H1 (cell line): ENCODE data around the gene DCLK1. TPM values are rescaled to one million over a fixed set of nuclear protein-coding genes. Genes with fewer than 3 reads are reported as not detected.

Source experiments
- CTCF ChIA-PET: fragments of 300-600 bp; sonication (Branson Sonifier 250); formaldehyde crosslinking; loops from one replicate; lab custom pipeline; 2021; ENCODE audit not compliant: partially characterized antibody; lab: Charles Lee
- POLR2A ChIA-PET: fragments of 300-600 bp; sonication (Branson Sonifier 250); formaldehyde crosslinking; loops from one replicate; lab custom pipeline; 2021; ENCODE audit warnings: inconsistent platforms; ENCODE audit not compliant: partially characterized antibody; lab: Charles Lee
- DNase-seq, 2 experiments: peaks; one replicate each; pipeline versions ENCODE4 v3.0.0 to v3.0.0-alpha.2; 2010 to 2022; ENCODE audit warnings: low spot score in 2 of 2, low read depth in 1 of 2, mixed read lengths in 1 of 2
- FAIRE-seq: peaks from 2 replicates; lab custom pipeline; 2011; peaks lifted over from hg19 to GRCh38; lab: Jason Lieb, UNC
- H2AFZ ChIP-seq: 2 replicates; pipeline ENCODE4 v1.8.1; 2012; ENCODE audit warnings: low read length, inconsistent platforms
- H2AK5ac ChIP-seq: 2 replicates; pipeline ENCODE4 v1.6.1; 2013; ENCODE audit warnings: low read depth, low read length
- H2BK120ac ChIP-seq: replicated peaks from 2 replicates; pipeline ENCODE3; 2013; ENCODE audit warnings: low read depth, low read length, inconsistent platforms
- H2BK12ac ChIP-seq: 2 replicates; pipeline ENCODE4 v1.6.1; 2013; ENCODE audit warnings: low read depth, low read length
- H2BK15ac ChIP-seq: 2 replicates; pipeline ENCODE4 v1.6.1; 2013; ENCODE audit warnings: low read length
- H2BK20ac ChIP-seq: 2 replicates; pipeline ENCODE4 v1.6.1; 2013; ENCODE audit warnings: low read length
- H2BK5ac ChIP-seq: 2 replicates; pipeline ENCODE4 v1.6.1; 2013; ENCODE audit warnings: low read depth, low read length
- H3K14ac ChIP-seq: 2 replicates; pipeline ENCODE4 v1.6.1; 2013; ENCODE audit warnings: inconsistent platforms; ENCODE audit not compliant: insufficient read length
- H3K18ac ChIP-seq: 2 replicates; pipeline ENCODE4 v1.6.1; 2013; ENCODE audit warnings: low read length; ENCODE audit errors: extremely low read depth
- H3K23ac ChIP-seq: 2 replicates; pipeline ENCODE4 v1.6.1; 2013; ENCODE audit warnings: inconsistent platforms; ENCODE audit not compliant: insufficient read length
- H3K23me2 ChIP-seq: 2 replicates; pipeline ENCODE4 v1.6.1; 2013; ENCODE audit warnings: low read depth, low read length
- H3K27ac ChIP-seq: 2 replicates; pipeline ENCODE4 v1.6.1; 2011; ENCODE audit warnings: low read depth, low read length, inconsistent platforms
- H3K27me3 ChIP-seq, 4 experiments: replicated peaks in 1 of 4; 1 replicate in 1 of 4; 2 replicates in 3 of 4; pipeline versions ENCODE4 v1.6.1 to v1.8.1; 2011 to 2013; ENCODE audit warnings: low read length in 3 of 4, mild to moderate bottlenecking in 3 of 4, inconsistent platforms in 2 of 4, mixed read lengths in 2 of 4, moderate library complexity in 1 of 4; ENCODE audit not compliant: control insufficient read depth in 3 of 4, insufficient read depth in 3 of 4; ENCODE audit errors: extremely low read depth in 1 of 4
- H3K36me3 ChIP-seq, 4 experiments: 2 replicates each; pipeline versions ENCODE4 v1.6.1 to v1.8.1; 2011 to 2013; ENCODE audit warnings: mild to moderate bottlenecking in 4 of 4, low read length in 3 of 4, moderate library complexity in 2 of 4, control low read depth in 1 of 4, inconsistent platforms in 1 of 4; ENCODE audit not compliant: insufficient read depth in 4 of 4, control insufficient read depth in 2 of 4
- H3K4ac ChIP-seq: replicated peaks from 2 replicates; pipeline ENCODE3; 2013; ENCODE audit warnings: low read length, low read depth, mixed read lengths, inconsistent platforms; ENCODE audit not compliant: insufficient read length
- H3K4me1 ChIP-seq, 4 experiments: replicated peaks in 1 of 4; 1 replicate in 1 of 4; 2 replicates in 3 of 4; pipeline versions ENCODE4 v1.6.1 to v1.8.1; 2011 to 2013; ENCODE audit warnings: low read length in 3 of 4, inconsistent platforms in 2 of 4, mixed read lengths in 1 of 4; ENCODE audit not compliant: insufficient read depth in 4 of 4, control insufficient read depth in 3 of 4
- H3K4me2 ChIP-seq, 2 experiments: 2 replicates each; pipeline versions ENCODE4 v1.6.1 to v1.8.1; 2011 to 2013; ENCODE audit warnings: low read depth in 2 of 2, low read length in 2 of 2, control low read depth in 1 of 2, inconsistent platforms in 1 of 2, mild to moderate bottlenecking in 1 of 2; ENCODE audit not compliant: insufficient read depth in 1 of 2
- H3K4me3 ChIP-seq, 4 experiments: fragments of 200-600, 300-600 bp in 1 of 4; sonication (generic), shearing (Covaris generic), sonication (Bioruptor Twin) in 1 of 4; 2 replicates each; pipeline versions ENCODE4 v1.5.1 to v1.8.1; 2011 to 2016; ENCODE audit warnings: low read length in 4 of 4, low read depth in 3 of 4, control low read depth in 2 of 4, inconsistent platforms in 2 of 4, mild to moderate bottlenecking in 2 of 4, mixed read lengths in 1 of 4, moderate library complexity in 1 of 4; ENCODE audit not compliant: insufficient read depth in 2 of 4; ENCODE audit errors: extremely low read depth in 1 of 4
- H3K56ac ChIP-seq: replicated peaks from 2 replicates; pipeline ENCODE3; 2013; ENCODE audit warnings: low read depth, mild to moderate bottlenecking, mixed read lengths, low read length, inconsistent platforms; ENCODE audit not compliant: insufficient read length
- H3K79me1 ChIP-seq: 2 replicates; pipeline ENCODE4 v1.6.1; 2013; ENCODE audit warnings: low read depth, low read length, control low read depth
- H3K79me2 ChIP-seq, 2 experiments: 2 replicates each; pipeline versions ENCODE4 v1.6.1 to v1.8.1; 2012 to 2013; ENCODE audit warnings: low read length in 2 of 2, mild to moderate bottlenecking in 2 of 2, inconsistent platforms in 1 of 2; ENCODE audit not compliant: insufficient read depth in 2 of 2, control insufficient read depth in 1 of 2
- H3K9ac ChIP-seq, 4 experiments: replicated peaks in 1 of 4; 1 replicate in 1 of 4; 2 replicates in 3 of 4; pipeline versions ENCODE4 v1.6.1 to v1.8.1; 2011 to 2013; ENCODE audit warnings: low read depth in 3 of 4, low read length in 3 of 4, control low read depth in 2 of 4, mild to moderate bottlenecking in 2 of 4, moderate library complexity in 2 of 4, inconsistent platforms in 1 of 4; ENCODE audit errors: extremely low read depth in 1 of 4
- H3K9me3 ChIP-seq, 2 experiments: 2 replicates each; pipeline versions ENCODE4 v1.6.1 to v1.8.1; 2012 to 2013; ENCODE audit warnings: mild to moderate bottlenecking in 2 of 2, moderate library complexity in 2 of 2, control low read depth in 1 of 2, inconsistent platforms in 1 of 2, low read depth in 1 of 2, low read length in 1 of 2, mixed read lengths in 1 of 2; ENCODE audit not compliant: insufficient read depth in 2 of 2
- H4K20me1 ChIP-seq, 2 experiments: replicated peaks in 1 of 2; 2 replicates each; pipeline versions ENCODE3 to v1.8.1; 2011 to 2013; ENCODE audit warnings: inconsistent platforms in 2 of 2, low read length in 2 of 2, mild to moderate bottlenecking in 1 of 2; ENCODE audit not compliant: insufficient read depth in 2 of 2, control insufficient read depth in 1 of 2
- H4K5ac ChIP-seq: 2 replicates; pipeline ENCODE4 v1.6.1; 2013; ENCODE audit warnings: low read length, low read depth, mixed read lengths, inconsistent platforms; ENCODE audit not compliant: insufficient read length
- H4K8ac ChIP-seq: 2 replicates; pipeline ENCODE4 v1.8.0; 2013; ENCODE audit warnings: mild to moderate bottlenecking, moderate library complexity, low read length, inconsistent platforms; ENCODE audit not compliant: insufficient read depth; ENCODE audit errors: extremely low read depth
- H4K91ac ChIP-seq: replicated peaks from 2 replicates; pipeline ENCODE3; 2013; ENCODE audit warnings: low read length, mixed read lengths, inconsistent platforms; ENCODE audit not compliant: insufficient read length
- CHD1 ChIP-seq: IDR thresholded peaks from 2 replicates; pipeline ENCODE4 v1.6.1; 2012; ENCODE audit warnings: low read depth, low read length, improper control_type of control experiment
- KDM5A ChIP-seq: fragments of 200-600 bp; IDR thresholded peaks from 2 replicates; pipeline ENCODE4 v1.7.1; 2012; ENCODE audit warnings: mild to moderate bottlenecking, low read length, inconsistent platforms, mixed read lengths
- POLR2A ChIP-seq, 2 experiments: IDR thresholded peaks; 1 replicate in 1 of 2; 2 replicates in 1 of 2; pipeline ENCODE4 v1.6.1; 2011; ENCODE audit warnings: low read depth in 2 of 2, low read length in 2 of 2, mild to moderate bottlenecking in 2 of 2; ENCODE audit errors: control extremely low read depth in 1 of 2
- POU5F1 ChIP-seq: IDR thresholded peaks from 2 replicates; pipeline ENCODE4 v1.6.1; 2011; ENCODE audit warnings: low read depth, mild to moderate bottlenecking, low read length, moderate library complexity
- SP2 ChIP-seq: IDR thresholded peaks from 2 replicates; pipeline ENCODE4 v1.6.1; 2012; ENCODE audit warnings: mild to moderate bottlenecking, low read length, inconsistent platforms
- TAF7 ChIP-seq: optimal IDR thresholded peaks from 2 replicates; pipeline ENCODE3; 2011; ENCODE audit warnings: low read depth, mild to moderate bottlenecking, inconsistent platforms, low read length, moderate library complexity, borderline replicate concordance
- WGBS, 2 experiments: shearing (Covaris generic) in 1 of 2; methylation state at CpG; one replicate each; pipeline versions ENCODE4 v1.1.6 to v1.1.7; 2013 to 2015; ENCODE audit warnings: low lambda C conversion rate in 2 of 2, mixed read lengths in 2 of 2, inconsistent platforms in 1 of 2, low coverage in 1 of 2, missing lambda C conversion rate in 1 of 2; ENCODE audit not compliant: insufficient replicate concordance in 2 of 2, insufficient coverage in 1 of 2, insufficient read length in 1 of 2; ENCODE audit errors: extremely low coverage in 1 of 2, missing lambda C conversion rate in 1 of 2; 5-methylcytosine and 5-hydroxymethylcytosine counted together
- polyA plus RNA-seq, 7 experiments: library from polyadenylated mRNA; depleted of rRNA in 3 of 7; stranded (reverse) in 5 of 7; unstranded in 2 of 7; fragments of >200 nt in 5 of 7; fragments of 200-250 nt in 2 of 7; gene quantifications; 1 replicate in 5 of 7; 2 replicates in 1 of 7; 4 replicates in 1 of 7; pipeline versions ENCODE4 v1.2.1 to v1.2.3, GENCODE V29; 2011 to 2013; ENCODE audit warnings: missing spikeins in 2 of 7, mixed read lengths in 2 of 7
- total RNA-seq: library from RNA; stranded (reverse); fragmentation: NEBNext Ultra II Directional; extraction: Animal tissue kit (Norgen Biotek cat#: 25700); gene quantifications from 2 replicates; pipeline ENCODE4 v1.2.1, GENCODE V29; 2021
- TF ChIP-seq, protein P1 (sequence below), 3 experiments: IDR thresholded peaks; 1 replicate in 2 of 3; 2 replicates in 1 of 3; pipeline versions ENCODE4 v1.5.1 to v1.6.1; 2011; ENCODE audit warnings: low read length in 3 of 3, mild to moderate bottlenecking in 3 of 3, inconsistent platforms in 2 of 3, low read depth in 1 of 3, moderate library complexity in 1 of 3; ENCODE audit not compliant: insufficient read depth in 1 of 3; ENCODE audit errors: control extremely low read depth in 1 of 3
- TF ChIP-seq, protein P2 (sequence below): IDR thresholded peaks from 2 replicates; pipeline ENCODE4 v1.6.1; 2011; ENCODE audit warnings: low read length, improper control_type of control experiment

Gene DCLK1
- total and polyA plus RNA-seq, 2 of the 8 experiments (the other 6 are each of a cell fraction or from before 2014, with no cell fraction given): 22.8 to 41.0 TPM

DNA sequence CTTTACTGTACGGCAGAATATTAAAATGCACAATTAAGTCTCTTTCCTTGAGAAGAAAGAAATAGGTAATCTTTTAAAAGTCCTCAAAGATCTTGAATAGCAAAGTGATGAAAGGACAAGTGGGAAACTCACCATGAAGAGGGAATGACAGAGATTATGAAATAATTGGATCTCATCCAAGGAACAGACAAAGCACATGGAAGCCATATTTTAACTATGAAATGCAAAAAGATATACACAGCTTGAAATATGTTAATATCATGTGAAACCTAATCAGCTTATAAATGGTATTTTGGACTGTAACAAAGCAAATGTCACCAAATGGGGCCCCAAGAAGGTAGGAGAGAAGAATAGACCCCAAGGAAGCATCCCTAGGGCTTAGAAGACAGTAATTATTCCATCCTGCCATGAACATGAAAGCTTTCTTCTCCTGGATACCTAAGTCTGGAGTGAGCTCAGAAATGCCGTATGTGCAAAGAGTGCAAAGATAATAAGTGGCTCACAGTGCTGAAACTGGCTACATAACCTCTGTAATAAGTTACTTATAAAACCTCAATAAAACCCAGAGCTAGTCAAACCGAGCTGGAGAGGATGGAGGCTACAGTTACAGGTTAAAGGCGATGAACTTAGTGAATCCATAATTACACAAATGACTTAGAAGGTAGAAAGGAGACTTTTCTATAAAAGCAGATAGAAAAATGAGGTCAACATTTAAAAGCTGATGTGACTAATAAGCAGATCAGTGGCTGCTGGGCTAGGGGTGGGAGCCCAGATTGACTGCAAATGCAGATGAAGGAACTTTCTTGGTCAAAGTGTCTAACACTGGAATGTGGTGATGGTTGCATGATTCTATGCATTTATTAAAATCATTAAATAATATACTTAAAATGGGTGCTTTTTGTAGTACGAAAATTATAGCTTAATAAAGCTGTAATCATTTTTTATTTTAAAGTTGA is 34.4 kb downstream of the DCLK1 start:
- Histone ChIP-seq H4K91ac (no peak overlapping the region), H4K20me1 (no peaks in the 10 kb centered on the region), H4K5ac (no peak overlapping the region), H2AK5ac (no peak overlapping the region), H3K56ac (no peak overlapping the region), H3K14ac (no peak overlapping the region), H2AFZ (no peak overlapping the region), H2BK20ac (no peak overlapping the region), H3K18ac (no peak overlapping the region), H2BK120ac (no peak overlapping the region), H4K8ac (no peak overlapping the region), H3K23ac (no peak overlapping the region), H3K4me2 (no peak overlapping the region), H2BK5ac (no peak overlapping the region), H3K23me2 (no peaks in the 10 kb centered on the region), H3K4me1 (peaks cover 0 to 5% (median 0%) of the 10 kb centered on the region in 4 experiments; a peak in 1 of 7 replicates), H3K36me3 (no peaks in the 10 kb centered on the region), H3K9ac (no peak overlapping the region), H3K27me3 (no peaks in the 10 kb centered on the region), H3K79me2 (no peaks in the 10 kb centered on the region), H2BK15ac (no peak overlapping the region), H2BK12ac (no peak overlapping the region), H3K4ac (no peak overlapping the region), H3K4me3 (no peak overlapping the region), H3K79me1 (no peaks in the 10 kb centered on the region), H3K27ac (no peak overlapping the region), H3K9me3 (no peaks in the 10 kb centered on the region; a peak in 1 of 4 replicates)
- ChIA-PET POLR2A (interaction anchor here (0.6 to 1.6 kb wide), 2 partner anchors 10 to 766 kb away, joined by 3 read pairs; no protein-coding TSS in a partner anchor), CTCF (interaction anchor here (1.0 to 3.0 kb wide), 6 partner anchors 10 to 178 kb away, joined by 3 to 14 read pairs (median 4); no protein-coding TSS in a partner anchor)
- 73% methylated on average over 5 of the region's 5 CpGs; no CpG with 5 or more reads in 1 of the 2 experiments for WGBS, 2 experiments
- DNase-seq (no peak), FAIRE-seq (no peak)
- TF ChIP-seq POU5F1 (no peak), CHD1 (no peak), SP2 (no peak), TAF7 (no peak), POLR2A (IDR thresholded peaks at IDR 0.05; ENCODE audit: control extremely low read depth in 1 of 2, low read depth in 2 of 2, low read length in 2 of 2) (no peak), KDM5A (no peak)
- TF ChIP-seq, protein P1, sequence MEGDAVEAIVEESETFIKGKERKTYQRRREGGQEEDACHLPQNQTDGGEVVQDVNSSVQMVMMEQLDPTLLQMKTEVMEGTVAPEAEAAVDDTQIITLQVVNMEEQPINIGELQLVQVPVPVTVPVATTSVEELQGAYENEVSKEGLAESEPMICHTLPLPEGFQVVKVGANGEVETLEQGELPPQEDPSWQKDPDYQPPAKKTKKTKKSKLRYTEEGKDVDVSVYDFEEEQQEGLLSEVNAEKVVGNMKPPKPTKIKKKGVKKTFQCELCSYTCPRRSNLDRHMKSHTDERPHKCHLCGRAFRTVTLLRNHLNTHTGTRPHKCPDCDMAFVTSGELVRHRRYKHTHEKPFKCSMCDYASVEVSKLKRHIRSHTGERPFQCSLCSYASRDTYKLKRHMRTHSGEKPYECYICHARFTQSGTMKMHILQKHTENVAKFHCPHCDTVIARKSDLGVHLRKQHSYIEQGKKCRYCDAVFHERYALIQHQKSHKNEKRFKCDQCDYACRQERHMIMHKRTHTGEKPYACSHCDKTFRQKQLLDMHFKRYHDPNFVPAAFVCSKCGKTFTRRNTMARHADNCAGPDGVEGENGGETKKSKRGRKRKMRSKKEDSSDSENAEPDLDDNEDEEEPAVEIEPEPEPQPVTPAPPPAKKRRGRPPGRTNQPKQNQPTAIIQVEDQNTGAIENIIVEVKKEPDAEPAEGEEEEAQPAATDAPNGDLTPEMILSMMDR (IDR thresholded peaks at IDR 0.05; ENCODE audit: control extremely low read depth in 1 of 3, insufficient read depth in 1 of 3, low read depth in 1 of 3, low read length in 3 of 3): no peak
- TF ChIP-seq, protein P2, sequence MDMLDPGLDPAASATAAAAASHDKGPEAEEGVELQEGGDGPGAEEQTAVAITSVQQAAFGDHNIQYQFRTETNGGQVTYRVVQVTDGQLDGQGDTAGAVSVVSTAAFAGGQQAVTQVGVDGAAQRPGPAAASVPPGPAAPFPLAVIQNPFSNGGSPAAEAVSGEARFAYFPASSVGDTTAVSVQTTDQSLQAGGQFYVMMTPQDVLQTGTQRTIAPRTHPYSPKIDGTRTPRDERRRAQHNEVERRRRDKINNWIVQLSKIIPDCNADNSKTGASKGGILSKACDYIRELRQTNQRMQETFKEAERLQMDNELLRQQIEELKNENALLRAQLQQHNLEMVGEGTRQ: no peak
